ENCODE measurements around the gene KRTAP2-1.
"Not testable (repeated sequence)": the region's sequence is repeated elsewhere in the genome, so short reads cannot be mapped to it uniquely, and the experiment has no call there.

KRTAP2-1 gene

GRCh38 chr17:41055130-41055529 is 8.0 kb upstream of the KRTAP2-1 start, which contains the start of gene KRTAP2-2:
Gene KRTAP2-2 (minus strand): TSS chr17:41055230. CDS start chr17:41055211, 19 bp downstream.
- ATAC-seq, result not testable (repeated sequence)

GRCh38 chr17:41054556-41054955 is 7.4 kb upstream of the KRTAP2-1 start:
- ATAC-seq, result not testable (repeated sequence)

GRCh38 chr17:41054025-41054424 is 6.9 kb upstream of the KRTAP2-1 start:
- no peak for ATAC-seq

GRCh38 chr17:41052566-41052965 is 5.5 kb upstream of the KRTAP2-1 start:
- ATAC-seq, result no peak

GRCh38 chr17:41049110-41049509 is 2.0 kb upstream of the KRTAP2-1 start:
- no peak for ATAC-seq

- ATAC-seq, result no peak
These were observed 1.3 kb upstream of the KRTAP2-1 start for GRCh38 chr17:41048441-41048840.

GRCh38 chr17:41042953-41043352 is 4.2 kb downstream of the KRTAP2-1 start:
- ATAC-seq, result no peak

- ATAC-seq, result not testable (repeated sequence)
These were observed 6.1 kb downstream of the KRTAP2-1 start, which contains the start of gene KRTAP1-1 for GRCh38 chr17:41040783-41041571. Gene KRTAP1-1 (minus strand): TSS chr17:41041450. CDS start chr17:41041397, 53 bp downstream.

GRCh38 chr17:41037853-41038350 is 9.2 kb downstream of the KRTAP2-1 start:
- no peak for ATAC-seq

- not testable (repeated sequence) for ATAC-seq
These were observed 12.7 kb downstream of the KRTAP2-1 start, which contains the start of gene KRTAP1-3 for GRCh38 chr17:41034346-41034935. Gene KRTAP1-3 (minus strand): TSS chr17:41034874. CDS start chr17:41034821, 53 bp downstream.

GRCh38 chr17:41029633-41030245 is 17.4 kb downstream of the KRTAP2-1 start, which contains the start of gene KRTAP1-4:
Gene KRTAP1-4 (minus strand): TSS chr17:41030195. CDS start chr17:41030078, 117 bp downstream.
- no peak for ATAC-seq

- no peak for ATAC-seq
These were observed 20.2 kb downstream of the KRTAP2-1 start, which contains the start of gene KRTAP1-5 for GRCh38 chr17:41026715-41027471. Gene KRTAP1-5 (minus strand): TSS chr17:41027208. CDS start chr17:41027155, 53 bp downstream.

GRCh38 chr17:41024697-41025096 is 22.4 kb downstream of the KRTAP2-1 start:
- no peak for ATAC-seq

GRCh38 chr17:41020336-41020735 is 26.8 kb downstream of the KRTAP2-1 start:
- no peak for ATAC-seq

- no peak for ATAC-seq
These were observed 27.7 kb downstream of the KRTAP2-1 start for GRCh38 chr17:41019415-41019814.

- no peak for ATAC-seq
These were observed 28.6 kb downstream of the KRTAP2-1 start for GRCh38 chr17:41018541-41018940.

GRCh38 chr17:41016578-41017215 is 30.4 kb downstream of the KRTAP2-1 start:
- no peak for ATAC-seq

GRCh38 chr17:41015454-41015853 is 31.7 kb downstream of the KRTAP2-1 start:
- no peak for ATAC-seq

- no peak for ATAC-seq
These were observed 33.5 kb downstream of the KRTAP2-1 start for GRCh38 chr17:41013606-41014005.

- no peak for ATAC-seq
These were observed 33.9 kb downstream of the KRTAP2-1 start for GRCh38 chr17:41013181-41013580.

GRCh38 chr17:41012326-41013120 is 34.6 kb downstream of the KRTAP2-1 start:
- ATAC-seq, result no peak

Data from activated CD4-positive, CD25-positive, alpha-beta regulatory T cell treated with anti-CD3 and anti-CD28 coated beads, Interleukin-2, amount 50 U/mL, for 24 hours (primary cell).